Trophoblast cell (in vitro differentiated cells and primary cell): ENCODE results near the gene LAMA2.

Experiments used
- DNase-seq, 2 donors: peaks; one replicate each; pipeline ENCODE4 v3.0.0-alpha.2; 2016
- H2AFZ ChIP-seq: 2 replicates; pipeline ENCODE4 v1.6.1; 2013; ENCODE audit warnings: low read length, moderate library complexity, mild to moderate bottlenecking; ENCODE audit not compliant: insufficient read depth, poor library complexity
- H2AK5ac ChIP-seq: 2 replicates; pipeline ENCODE4 v1.6.1; 2013; ENCODE audit warnings: mild to moderate bottlenecking, low read length
- H2BK120ac ChIP-seq: 2 replicates; pipeline ENCODE4 v1.6.1; 2013; ENCODE audit warnings: low read length, mild to moderate bottlenecking, moderate library complexity; ENCODE audit not compliant: insufficient read depth, poor library complexity
- H2BK12ac ChIP-seq: 2 replicates; pipeline ENCODE4 v1.6.1; 2013; ENCODE audit warnings: mild to moderate bottlenecking, low read length, moderate library complexity
- H2BK5ac ChIP-seq: 2 replicates; pipeline ENCODE4 v1.6.1; 2013; ENCODE audit warnings: low read length, low read depth, moderate library complexity, mild to moderate bottlenecking; ENCODE audit not compliant: poor library complexity
- H3K14ac ChIP-seq: 2 replicates; pipeline ENCODE4 v1.6.1; 2013; ENCODE audit warnings: mild to moderate bottlenecking, low read length
- H3K18ac ChIP-seq: 2 replicates; pipeline ENCODE4 v1.6.1; 2013; ENCODE audit warnings: mild to moderate bottlenecking, low read length
- H3K23ac ChIP-seq: 2 replicates; pipeline ENCODE4 v1.6.1; 2013; ENCODE audit warnings: low read length
- H3K27ac ChIP-seq: 2 replicates; pipeline ENCODE4 v1.5.1; 2013; ENCODE audit warnings: low read depth, mild to moderate bottlenecking, inconsistent platforms, low read length, moderate library complexity
- H3K27me3 ChIP-seq: 2 replicates; pipeline ENCODE4 v1.6.1; 2013; ENCODE audit warnings: inconsistent platforms, mild to moderate bottlenecking, low read length, moderate library complexity; ENCODE audit not compliant: insufficient read depth
- H3K36me3 ChIP-seq, 2 experiments: 1 replicate in 1 of 2; 2 replicates in 1 of 2; pipeline ENCODE4 v1.6.1; 2013; ENCODE audit warnings: low read length in 2 of 2, mild to moderate bottlenecking in 2 of 2, moderate library complexity in 1 of 2; ENCODE audit not compliant: insufficient read depth in 2 of 2, control insufficient read depth in 1 of 2
- H3K4ac ChIP-seq: 2 replicates; pipeline ENCODE4 v1.6.1; 2013; ENCODE audit warnings: low read depth, mild to moderate bottlenecking, low read length, moderate library complexity
- H3K4me1 ChIP-seq, 2 experiments: 1 replicate in 1 of 2; 2 replicates in 1 of 2; pipeline ENCODE4 v1.6.1; 2013; ENCODE audit warnings: low read length in 2 of 2, mild to moderate bottlenecking in 2 of 2, moderate library complexity in 1 of 2; ENCODE audit not compliant: insufficient read depth in 2 of 2, control insufficient read depth in 1 of 2
- H3K4me2 ChIP-seq: 2 replicates; pipeline ENCODE4 v1.6.1; 2013; ENCODE audit warnings: inconsistent platforms, mild to moderate bottlenecking, low read length, moderate library complexity
- H3K4me3 ChIP-seq: 2 replicates; pipeline ENCODE4 v1.5.1; 2013; ENCODE audit warnings: mild to moderate bottlenecking, low read depth, low read length, inconsistent platforms
- H3K79me1 ChIP-seq: one replicate; pipeline ENCODE4 v1.6.1; 2013; ENCODE audit warnings: low read length
- H3K79me2 ChIP-seq: 2 replicates; pipeline ENCODE4 v1.6.1; 2013; ENCODE audit warnings: low read length, mild to moderate bottlenecking; ENCODE audit not compliant: control insufficient read depth, insufficient read depth, poor library complexity
- H3K9ac ChIP-seq: 2 replicates; pipeline ENCODE4 v1.6.1; 2013; ENCODE audit warnings: mild to moderate bottlenecking, low read length
- H3K9me3 ChIP-seq: 2 replicates; pipeline ENCODE4 v1.6.1; 2013; ENCODE audit warnings: low read depth, mild to moderate bottlenecking, control low read depth, inconsistent platforms, low read length; ENCODE audit not compliant: insufficient read depth
- H4K12ac ChIP-seq: 2 replicates; pipeline ENCODE4 v1.6.1; 2013; ENCODE audit warnings: low read depth, mild to moderate bottlenecking, low read length, moderate library complexity
- H4K8ac ChIP-seq: 2 replicates; pipeline ENCODE4 v1.6.1; 2013; ENCODE audit warnings: low read depth, mild to moderate bottlenecking, low read length, moderate library complexity
- H4K91ac ChIP-seq: one replicate; pipeline ENCODE4 v1.6.1; 2013; ENCODE audit warnings: low read depth, mild to moderate bottlenecking, low read length, moderate library complexity
- WGBS: extraction: QIAGEN DNeasy Blood & Tissue Kit; methylation state at CpG from one replicate; pipeline ENCODE4 v1.1.7; 2013; ENCODE audit warnings: missing lambda C conversion rate; ENCODE audit not compliant: insufficient read length, insufficient coverage; ENCODE audit errors: extremely low coverage; 5-methylcytosine and 5-hydroxymethylcytosine counted together

Gene LAMA2

GRCh38 chr6:129189266-129189665 is 306.3 kb downstream of the LAMA2 start:
- no peak overlapping the region for H2BK12ac ChIP-seq
- DNase-seq = no peak
- H4K12ac ChIP-seq = no peak overlapping the region
- H3K27me3 ChIP-seq = no peaks in the 10 kb centered on the region
- H3K27ac ChIP-seq = no peak overlapping the region
- H2BK5ac ChIP-seq = no peak overlapping the region
- H3K9ac ChIP-seq = no peak overlapping the region
- no peaks in the 10 kb centered on the region for H3K9me3 ChIP-seq
- no peak overlapping the region for H3K23ac ChIP-seq
- no peaks in the 10 kb centered on the region for H3K4me1 ChIP-seq
- no peak overlapping the region for H3K18ac ChIP-seq
- no peak overlapping the region for H4K8ac ChIP-seq
- H3K4me2 ChIP-seq = no peak overlapping the region
- H3K79me2 ChIP-seq = no peaks in the 10 kb centered on the region
- no peak overlapping the region for H2AFZ ChIP-seq
- no peak overlapping the region for H3K4me3 ChIP-seq
- no peak overlapping the region for H3K4ac ChIP-seq
- H3K14ac ChIP-seq = no peak overlapping the region
- no peak overlapping the region for H2AK5ac ChIP-seq
- no peak overlapping the region for H2BK120ac ChIP-seq
- H3K79me1 ChIP-seq = no peaks in the 10 kb centered on the region
- 100% methylated on average over 1 of the region's 1 CpG for WGBS
- H4K91ac ChIP-seq = no peak overlapping the region
- no peaks in the 10 kb centered on the region for H3K36me3 ChIP-seq

GRCh38 chr6:129191235-129191634 is 308.3 kb downstream of the LAMA2 start:
- no peak for DNase-seq
- Histone ChIP-seq H2BK5ac (no peak overlapping the region), H3K9me3 (no peaks in the 10 kb centered on the region), H2BK120ac (no peak overlapping the region), H3K23ac (no peak overlapping the region), H3K79me1 (no peaks in the 10 kb centered on the region), H3K27me3 (no peaks in the 10 kb centered on the region), H2BK12ac (no peak overlapping the region), H4K12ac (no peak overlapping the region), H3K36me3 (no peaks in the 10 kb centered on the region), H3K14ac (no peak overlapping the region), H3K4me3 (no peak overlapping the region), H3K4ac (no peak overlapping the region), H3K27ac (no peak overlapping the region), H3K4me1 (no peaks in the 10 kb centered on the region), H4K91ac (no peak overlapping the region), H2AK5ac (no peak overlapping the region), H3K9ac (no peak overlapping the region), H4K8ac (no peak overlapping the region), H3K4me2 (no peak overlapping the region), H2AFZ (no peak overlapping the region), H3K79me2 (no peaks in the 10 kb centered on the region), H3K18ac (no peak overlapping the region)
- no CpG with 5 or more reads among the region's 2 CpGs for WGBS

GRCh38 chr6:129192458-129192989 is 309.6 kb downstream of the LAMA2 start:
- no peak overlapping the region for H2BK120ac ChIP-seq
- H3K14ac ChIP-seq = no peak overlapping the region
- H3K23ac ChIP-seq = no peak overlapping the region
- H2AFZ ChIP-seq = no peak overlapping the region
- H3K4me2 ChIP-seq = no peak overlapping the region
- no peak overlapping the region for H3K18ac ChIP-seq
- no peaks in the 10 kb centered on the region for H3K4me1 ChIP-seq
- no peak overlapping the region for H2AK5ac ChIP-seq
- no peaks in the 10 kb centered on the region for H3K9me3 ChIP-seq
- H3K9ac ChIP-seq = no peak overlapping the region
- DNase-seq = no peak
- no peak overlapping the region for H3K4me3 ChIP-seq
- H3K27ac ChIP-seq = no peak overlapping the region
- no peaks in the 10 kb centered on the region for H3K36me3 ChIP-seq
- no peak overlapping the region for H4K12ac ChIP-seq
- H3K4ac ChIP-seq = no peak overlapping the region
- H3K27me3 ChIP-seq = no peaks in the 10 kb centered on the region
- H3K79me1 ChIP-seq = no peaks in the 10 kb centered on the region
- no peak overlapping the region for H4K91ac ChIP-seq
- H4K8ac ChIP-seq = no peak overlapping the region
- WGBS = no CpG with 5 or more reads among the region's 14 CpGs
- H2BK12ac ChIP-seq = no peak overlapping the region
- no peaks in the 10 kb centered on the region for H3K79me2 ChIP-seq
- H2BK5ac ChIP-seq = no peak overlapping the region

- no peak overlapping the region for H3K4me3 ChIP-seq
- no peak overlapping the region for H4K91ac ChIP-seq
- H3K4me1 ChIP-seq = no peaks in the 10 kb centered on the region
- H3K79me2 ChIP-seq = no peaks in the 10 kb centered on the region
- H2BK120ac ChIP-seq = no peak overlapping the region
- H3K9me3 ChIP-seq = no peaks in the 10 kb centered on the region
- no peak overlapping the region for H3K23ac ChIP-seq
- H2BK12ac ChIP-seq = no peak overlapping the region
- H3K4me2 ChIP-seq = no peak overlapping the region
- H3K36me3 ChIP-seq = no peaks in the 10 kb centered on the region
- no peak overlapping the region for H3K14ac ChIP-seq
- no peak overlapping the region for H3K4ac ChIP-seq
- no peak overlapping the region for H2AK5ac ChIP-seq
- H3K27me3 ChIP-seq = no peaks in the 10 kb centered on the region
- no peak overlapping the region for H2BK5ac ChIP-seq
- no peak overlapping the region for H2AFZ ChIP-seq
- no peak for DNase-seq
- H3K9ac ChIP-seq = no peak overlapping the region
- H4K12ac ChIP-seq = no peak overlapping the region
- H3K79me1 ChIP-seq = no peaks in the 10 kb centered on the region
- WGBS = no CpG with 5 or more reads among the region's 7 CpGs
- no peak overlapping the region for H3K27ac ChIP-seq
- H3K18ac ChIP-seq = no peak overlapping the region
- no peak overlapping the region for H4K8ac ChIP-seq
Observed at GRCh38 chr6:129194306-129194941, 311.5 kb downstream of the LAMA2 start.
